ENCODE data around the gene NXT2. TPM values are rescaled to one million over a fixed set of nuclear protein-coding genes. Genes with fewer than 3 reads are reported as not detected.

NXT2 gene
- total and polyA plus RNA-seq, 2 experiments from 2014 or later = 6.3 to 15.0 TPM

- 80% methylated on average over 1 of the region's 1 CpG for WGBS (ENCODE audit: low lambda C conversion rate, missing lambda C conversion rate)
- Histone ChIP-seq H3K9me3 (ENCODE audit: low read depth) (no peaks in the 10 kb centered on the region), H3K9me2 (replicated peaks; ENCODE audit: insufficient read depth) (no peaks in the 10 kb centered on the region), H3K4me3 (no peak overlapping the region), H3K79me2 (no peaks in the 10 kb centered on the region), H4K20me1 (ENCODE audit: insufficient read depth, poor library complexity, severe bottlenecking) (no peaks in the 10 kb centered on the region), H3K27me3 (no peaks in the 10 kb centered on the region), H3K36me3 (replicated peaks; ENCODE audit: insufficient read depth, low read depth) (no peaks in the 10 kb centered on the region), H3K27ac (no peak overlapping the region), H2AFZ (no peak overlapping the region), H3K4me2 (no peak overlapping the region), H3K4me1 (ENCODE audit: insufficient read depth) (no peaks in the 10 kb centered on the region)
- no peak for DNase-seq (ENCODE audit: low spot score)
- no peak for TF ChIP-seq EZH2phosphoT487 (IDR thresholded peaks at IDR 0.05; ENCODE audit: low read depth, severe bottlenecking, unreplicated experiment)
- no peak for TF ChIP-seq EZH2 (IDR thresholded peaks at IDR 0.05; ENCODE audit: borderline replicate concordance)
- TF ChIP-seq, protein P1, sequence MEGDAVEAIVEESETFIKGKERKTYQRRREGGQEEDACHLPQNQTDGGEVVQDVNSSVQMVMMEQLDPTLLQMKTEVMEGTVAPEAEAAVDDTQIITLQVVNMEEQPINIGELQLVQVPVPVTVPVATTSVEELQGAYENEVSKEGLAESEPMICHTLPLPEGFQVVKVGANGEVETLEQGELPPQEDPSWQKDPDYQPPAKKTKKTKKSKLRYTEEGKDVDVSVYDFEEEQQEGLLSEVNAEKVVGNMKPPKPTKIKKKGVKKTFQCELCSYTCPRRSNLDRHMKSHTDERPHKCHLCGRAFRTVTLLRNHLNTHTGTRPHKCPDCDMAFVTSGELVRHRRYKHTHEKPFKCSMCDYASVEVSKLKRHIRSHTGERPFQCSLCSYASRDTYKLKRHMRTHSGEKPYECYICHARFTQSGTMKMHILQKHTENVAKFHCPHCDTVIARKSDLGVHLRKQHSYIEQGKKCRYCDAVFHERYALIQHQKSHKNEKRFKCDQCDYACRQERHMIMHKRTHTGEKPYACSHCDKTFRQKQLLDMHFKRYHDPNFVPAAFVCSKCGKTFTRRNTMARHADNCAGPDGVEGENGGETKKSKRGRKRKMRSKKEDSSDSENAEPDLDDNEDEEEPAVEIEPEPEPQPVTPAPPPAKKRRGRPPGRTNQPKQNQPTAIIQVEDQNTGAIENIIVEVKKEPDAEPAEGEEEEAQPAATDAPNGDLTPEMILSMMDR (IDR thresholded peaks at IDR 0.05; ENCODE audit: poor library complexity) = no peak
Observed at GRCh38 chrX:109498434-109498833, 38.2 kb upstream of the NXT2 start.

GRCh38 chrX:109501176-109501575 lies 35.5 kb upstream of the NXT2 start:
- no peaks in the 10 kb centered on the region for H3K36me3 ChIP-seq (replicated peaks; ENCODE audit: insufficient read depth, low read depth)
- TF ChIP-seq EZH2phosphoT487 (IDR thresholded peaks at IDR 0.05; ENCODE audit: low read depth, severe bottlenecking, unreplicated experiment) (no peak), EZH2 (IDR thresholded peaks at IDR 0.05; ENCODE audit: borderline replicate concordance) (no peak)
- TF ChIP-seq, protein P1 (IDR thresholded peaks at IDR 0.05; ENCODE audit: poor library complexity) = no peak
- WGBS (ENCODE audit: low lambda C conversion rate, missing lambda C conversion rate) = 67% methylated on average over 3 of the region's 3 CpGs
- no peak overlapping the region for H2AFZ ChIP-seq
- H3K4me3 ChIP-seq = no peak overlapping the region
- H3K27me3 ChIP-seq = no peaks in the 10 kb centered on the region
- no peak for DNase-seq (ENCODE audit: low spot score)
- H3K9me3 ChIP-seq (ENCODE audit: low read depth) = no peaks in the 10 kb centered on the region
- H3K4me1 ChIP-seq (ENCODE audit: insufficient read depth) = no peaks in the 10 kb centered on the region
- no peak overlapping the region for H3K27ac ChIP-seq
- H3K9me2 ChIP-seq (replicated peaks; ENCODE audit: insufficient read depth) = no peaks in the 10 kb centered on the region
- no peak overlapping the region for H3K4me2 ChIP-seq
- H4K20me1 ChIP-seq (ENCODE audit: insufficient read depth, poor library complexity, severe bottlenecking) = no peaks in the 10 kb centered on the region
- H3K79me2 ChIP-seq = no peaks in the 10 kb centered on the region

GRCh38 chrX:109508915-109509314 lies 27.7 kb upstream of the NXT2 start:
- Histone ChIP-seq H3K4me2 (no peak overlapping the region), H3K27ac (no peak overlapping the region), H3K9me2 (replicated peaks; ENCODE audit: insufficient read depth) (no peaks in the 10 kb centered on the region), H2AFZ (no peak overlapping the region), H3K27me3 (no peaks in the 10 kb centered on the region), H3K4me1 (ENCODE audit: insufficient read depth) (no peaks in the 10 kb centered on the region), H4K20me1 (ENCODE audit: insufficient read depth, poor library complexity, severe bottlenecking) (no peaks in the 10 kb centered on the region), H3K4me3 (no peak overlapping the region), H3K9me3 (ENCODE audit: low read depth) (no peaks in the 10 kb centered on the region), H3K36me3 (replicated peaks; ENCODE audit: insufficient read depth, low read depth) (no peaks in the 10 kb centered on the region), H3K79me2 (no peaks in the 10 kb centered on the region)
- no peak for DNase-seq (ENCODE audit: low spot score)
- TF ChIP-seq, protein P1 (IDR thresholded peaks at IDR 0.05; ENCODE audit: poor library complexity) = no peak
- no peak for TF ChIP-seq EZH2 (IDR thresholded peaks at IDR 0.05; ENCODE audit: borderline replicate concordance)
- no peak for TF ChIP-seq EZH2phosphoT487 (IDR thresholded peaks at IDR 0.05; ENCODE audit: low read depth, severe bottlenecking, unreplicated experiment)

GRCh38 chrX:109511113-109511512 lies 25.5 kb upstream of the NXT2 start:
- TF ChIP-seq, protein P1 (IDR thresholded peaks at IDR 0.05; ENCODE audit: poor library complexity) = no peak
- TF ChIP-seq EZH2phosphoT487 (IDR thresholded peaks at IDR 0.05; ENCODE audit: low read depth, severe bottlenecking, unreplicated experiment) (no peak), EZH2 (IDR thresholded peaks at IDR 0.05; ENCODE audit: borderline replicate concordance) (no peak)
- Histone ChIP-seq H3K4me2 (no peak overlapping the region), H3K27ac (no peak overlapping the region), H3K27me3 (no peaks in the 10 kb centered on the region), H3K9me2 (replicated peaks; ENCODE audit: insufficient read depth) (no peaks in the 10 kb centered on the region), H2AFZ (no peak overlapping the region), H3K9me3 (ENCODE audit: low read depth) (no peaks in the 10 kb centered on the region), H3K4me1 (ENCODE audit: insufficient read depth) (no peaks in the 10 kb centered on the region), H3K79me2 (no peaks in the 10 kb centered on the region), H3K36me3 (replicated peaks; ENCODE audit: insufficient read depth, low read depth) (no peaks in the 10 kb centered on the region), H4K20me1 (ENCODE audit: insufficient read depth, poor library complexity, severe bottlenecking) (no peaks in the 10 kb centered on the region), H3K4me3 (no peak overlapping the region)
- no peak for DNase-seq (ENCODE audit: low spot score)
- WGBS (ENCODE audit: low lambda C conversion rate, missing lambda C conversion rate) = 68% methylated on average over 1 of the region's 1 CpG

Measured in hepatocyte (in vitro differentiated cells).